ENCODE data around the gene DEGS1. TPM values are rescaled to one million over a fixed set of nuclear protein-coding genes. Genes with fewer than 3 reads are reported as not detected.

The DEGS1 gene
- total and polyA plus RNA-seq, 2 experiments from 2014 or later = 45.7 to 67.9 TPM

- H3K4me3 Mint-ChIP-seq = no peak overlapping the region
- Histone ChIP-seq H3K27me3 (ENCODE audit: insufficient read depth) (no peaks in the 10 kb centered on the region), H3K4me2 (no peak overlapping the region), H2AFZ (no peak overlapping the region), H3K36me3 (ENCODE audit: insufficient read depth) (no peaks in the 10 kb centered on the region), H3K9me2 (ENCODE audit: insufficient read depth) (no peaks in the 10 kb centered on the region), H3K4me1 (ENCODE audit: insufficient read depth) (peaks cover 19% of the 10 kb centered on the region), H3F3A (replicated peaks; ENCODE audit: low read depth) (no peaks in the 10 kb centered on the region), H3K79me2 (replicated peaks; ENCODE audit: insufficient read depth) (no peaks in the 10 kb centered on the region), H3K4me3 (no peak overlapping the region), H4K20me1 (replicated peaks; ENCODE audit: insufficient read depth) (no peaks in the 10 kb centered on the region), H3K27ac (ENCODE audit: low read depth) (0 out of 2 replicates have a peak overlapping the region, but pooled peaks have one; percentile 11)
- H3K4me1 Mint-ChIP-seq = peaks cover 24% of the 10 kb centered on the region
- peaks cover 5% of the 10 kb centered on the region for H3K27me3 Mint-ChIP-seq (ENCODE audit: insufficient read depth, low read depth, poor library complexity)
- ATAC-seq (no peak), DNase-seq (ENCODE audit: low spot score) (no peak)
- TF ChIP-seq ETS1 (IDR thresholded peaks at IDR 0.05) = no peak
- no peak for TF ChIP-seq ZNF331 (CRISPR knock-in tag; IDR thresholded peaks at IDR 0.05; ENCODE audit: low read depth)
- TF ChIP-seq, protein P1, sequence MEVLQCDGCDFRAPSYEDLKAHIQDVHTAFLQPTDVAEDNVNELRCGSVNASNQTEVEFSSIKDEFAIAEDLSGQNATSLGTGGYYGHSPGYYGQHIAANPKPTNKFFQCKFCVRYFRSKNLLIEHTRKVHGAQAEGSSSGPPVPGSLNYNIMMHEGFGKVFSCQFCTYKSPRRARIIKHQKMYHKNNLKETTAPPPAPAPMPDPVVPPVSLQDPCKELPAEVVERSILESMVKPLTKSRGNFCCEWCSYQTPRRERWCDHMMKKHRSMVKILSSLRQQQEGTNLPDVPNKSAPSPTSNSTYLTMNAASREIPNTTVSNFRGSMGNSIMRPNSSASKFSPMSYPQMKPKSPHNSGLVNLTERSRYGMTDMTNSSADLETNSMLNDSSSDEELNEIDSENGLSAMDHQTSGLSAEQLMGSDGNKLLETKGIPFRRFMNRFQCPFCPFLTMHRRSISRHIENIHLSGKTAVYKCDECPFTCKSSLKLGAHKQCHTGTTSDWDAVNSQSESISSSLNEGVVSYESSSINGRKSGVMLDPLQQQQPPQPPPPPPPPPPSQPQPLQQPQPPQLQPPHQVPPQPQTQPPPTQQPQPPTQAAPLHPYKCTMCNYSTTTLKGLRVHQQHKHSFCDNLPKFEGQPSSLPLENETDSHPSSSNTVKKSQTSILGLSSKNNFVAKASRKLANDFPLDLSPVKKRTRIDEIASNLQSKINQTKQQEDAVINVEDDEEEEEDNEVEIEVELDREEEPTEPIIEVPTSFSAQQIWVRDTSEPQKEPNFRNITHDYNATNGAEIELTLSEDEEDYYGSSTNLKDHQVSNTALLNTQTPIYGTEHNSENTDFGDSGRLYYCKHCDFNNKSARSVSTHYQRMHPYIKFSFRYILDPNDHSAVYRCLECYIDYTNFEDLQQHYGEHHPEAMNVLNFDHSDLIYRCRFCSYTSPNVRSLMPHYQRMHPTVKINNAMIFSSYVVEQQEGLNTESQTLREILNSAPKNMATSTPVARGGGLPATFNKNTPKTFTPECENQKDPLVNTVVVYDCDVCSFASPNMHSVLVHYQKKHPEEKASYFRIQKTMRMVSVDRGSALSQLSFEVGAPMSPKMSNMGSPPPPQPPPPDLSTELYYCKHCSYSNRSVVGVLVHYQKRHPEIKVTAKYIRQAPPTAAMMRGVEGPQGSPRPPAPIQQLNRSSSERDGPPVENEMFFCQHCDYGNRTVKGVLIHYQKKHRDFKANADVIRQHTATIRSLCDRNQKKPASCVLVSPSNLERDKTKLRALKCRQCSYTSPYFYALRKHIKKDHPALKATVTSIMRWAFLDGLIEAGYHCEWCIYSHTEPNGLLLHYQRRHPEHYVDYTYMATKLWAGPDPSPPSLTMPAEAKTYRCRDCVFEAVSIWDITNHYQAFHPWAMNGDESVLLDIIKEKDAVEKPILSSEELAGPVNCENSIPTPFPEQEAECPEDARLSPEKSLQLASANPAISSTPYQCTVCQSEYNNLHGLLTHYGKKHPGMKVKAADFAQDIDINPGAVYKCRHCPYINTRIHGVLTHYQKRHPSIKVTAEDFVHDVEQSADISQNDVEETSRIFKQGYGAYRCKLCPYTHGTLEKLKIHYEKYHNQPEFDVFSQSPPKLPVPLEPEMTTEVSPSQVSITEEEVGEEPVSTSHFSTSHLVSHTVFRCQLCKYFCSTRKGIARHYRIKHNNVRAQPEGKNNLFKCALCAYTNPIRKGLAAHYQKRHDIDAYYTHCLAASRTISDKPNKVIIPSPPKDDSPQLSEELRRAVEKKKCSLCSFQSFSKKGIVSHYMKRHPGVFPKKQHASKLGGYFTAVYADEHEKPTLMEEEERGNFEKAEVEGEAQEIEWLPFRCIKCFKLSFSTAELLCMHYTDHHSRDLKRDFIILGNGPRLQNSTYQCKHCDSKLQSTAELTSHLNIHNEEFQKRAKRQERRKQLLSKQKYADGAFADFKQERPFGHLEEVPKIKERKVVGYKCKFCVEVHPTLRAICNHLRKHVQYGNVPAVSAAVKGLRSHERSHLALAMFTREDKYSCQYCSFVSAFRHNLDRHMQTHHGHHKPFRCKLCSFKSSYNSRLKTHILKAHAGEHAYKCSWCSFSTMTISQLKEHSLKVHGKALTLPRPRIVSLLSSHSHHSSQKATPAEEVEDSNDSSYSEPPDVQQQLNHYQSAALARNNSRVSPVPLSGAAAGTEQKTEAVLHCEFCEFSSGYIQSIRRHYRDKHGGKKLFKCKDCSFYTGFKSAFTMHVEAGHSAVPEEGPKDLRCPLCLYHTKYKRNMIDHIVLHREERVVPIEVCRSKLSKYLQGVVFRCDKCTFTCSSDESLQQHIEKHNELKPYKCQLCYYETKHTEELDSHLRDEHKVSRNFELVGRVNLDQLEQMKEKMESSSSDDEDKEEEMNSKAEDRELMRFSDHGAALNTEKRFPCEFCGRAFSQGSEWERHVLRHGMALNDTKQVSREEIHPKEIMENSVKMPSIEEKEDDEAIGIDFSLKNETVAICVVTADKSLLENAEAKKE (CRISPR knock-in tag; IDR thresholded peaks at IDR 0.05) = no peak
- no peak for TF ChIP-seq STAT1 (IDR thresholded peaks at IDR 0.05; ENCODE audit: unreplicated experiment)
- no peak for TF ChIP-seq EZH2 (IDR thresholded peaks at IDR 0.05; ENCODE audit: low read depth, unreplicated experiment)
- TF ChIP-seq, protein P2, sequence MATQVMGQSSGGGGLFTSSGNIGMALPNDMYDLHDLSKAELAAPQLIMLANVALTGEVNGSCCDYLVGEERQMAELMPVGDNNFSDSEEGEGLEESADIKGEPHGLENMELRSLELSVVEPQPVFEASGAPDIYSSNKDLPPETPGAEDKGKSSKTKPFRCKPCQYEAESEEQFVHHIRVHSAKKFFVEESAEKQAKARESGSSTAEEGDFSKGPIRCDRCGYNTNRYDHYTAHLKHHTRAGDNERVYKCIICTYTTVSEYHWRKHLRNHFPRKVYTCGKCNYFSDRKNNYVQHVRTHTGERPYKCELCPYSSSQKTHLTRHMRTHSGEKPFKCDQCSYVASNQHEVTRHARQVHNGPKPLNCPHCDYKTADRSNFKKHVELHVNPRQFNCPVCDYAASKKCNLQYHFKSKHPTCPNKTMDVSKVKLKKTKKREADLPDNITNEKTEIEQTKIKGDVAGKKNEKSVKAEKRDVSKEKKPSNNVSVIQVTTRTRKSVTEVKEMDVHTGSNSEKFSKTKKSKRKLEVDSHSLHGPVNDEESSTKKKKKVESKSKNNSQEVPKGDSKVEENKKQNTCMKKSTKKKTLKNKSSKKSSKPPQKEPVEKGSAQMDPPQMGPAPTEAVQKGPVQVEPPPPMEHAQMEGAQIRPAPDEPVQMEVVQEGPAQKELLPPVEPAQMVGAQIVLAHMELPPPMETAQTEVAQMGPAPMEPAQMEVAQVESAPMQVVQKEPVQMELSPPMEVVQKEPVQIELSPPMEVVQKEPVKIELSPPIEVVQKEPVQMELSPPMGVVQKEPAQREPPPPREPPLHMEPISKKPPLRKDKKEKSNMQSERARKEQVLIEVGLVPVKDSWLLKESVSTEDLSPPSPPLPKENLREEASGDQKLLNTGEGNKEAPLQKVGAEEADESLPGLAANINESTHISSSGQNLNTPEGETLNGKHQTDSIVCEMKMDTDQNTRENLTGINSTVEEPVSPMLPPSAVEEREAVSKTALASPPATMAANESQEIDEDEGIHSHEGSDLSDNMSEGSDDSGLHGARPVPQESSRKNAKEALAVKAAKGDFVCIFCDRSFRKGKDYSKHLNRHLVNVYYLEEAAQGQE (IDR thresholded peaks at IDR 0.05; ENCODE audit: unreplicated experiment) = no peak
- H3K9me3 Mint-ChIP-seq = no peaks in the 10 kb centered on the region
- H3K27ac Mint-ChIP-seq = no peak overlapping the region
- no peaks in the 10 kb centered on the region; the same call in 2 of the 3 replicates for H3K36me3 Mint-ChIP-seq (ENCODE audit: low read depth)
These were observed 18.3 kb downstream of the DEGS1 start for GRCh38 chr1:224201383-224201782.

All from GM23338 (cell line).